ENCODE results near the gene C11orf16.

The C11orf16 gene

DNA sequence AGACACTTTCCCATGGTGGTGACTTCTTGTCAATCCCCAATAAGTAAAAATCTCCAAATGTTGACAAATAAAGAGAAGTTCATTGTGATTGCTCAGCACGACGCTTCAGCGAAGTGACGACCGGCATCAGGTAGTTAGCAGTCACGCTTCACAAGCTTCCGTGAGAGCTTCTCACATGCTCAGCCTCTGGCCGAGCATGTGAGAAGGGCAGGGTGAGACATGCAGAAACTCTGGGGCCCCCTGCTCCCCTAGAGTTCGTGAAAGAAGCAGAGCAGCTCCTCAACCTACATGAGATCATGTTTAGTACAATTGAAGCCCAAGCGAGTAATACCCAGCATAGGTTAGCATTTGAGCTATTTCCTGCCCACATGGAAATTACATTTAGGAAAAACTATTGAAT is 4.4 kb upstream of the C11orf16 start:
- in situ Hi-C loops (cut with HindIII; ENCODE audit: low sequenced_read_pairs) = loop anchor here (5.0 kb wide), 1 partner anchor 105 kb away; no protein-coding TSS in a partner anchor

DNA sequence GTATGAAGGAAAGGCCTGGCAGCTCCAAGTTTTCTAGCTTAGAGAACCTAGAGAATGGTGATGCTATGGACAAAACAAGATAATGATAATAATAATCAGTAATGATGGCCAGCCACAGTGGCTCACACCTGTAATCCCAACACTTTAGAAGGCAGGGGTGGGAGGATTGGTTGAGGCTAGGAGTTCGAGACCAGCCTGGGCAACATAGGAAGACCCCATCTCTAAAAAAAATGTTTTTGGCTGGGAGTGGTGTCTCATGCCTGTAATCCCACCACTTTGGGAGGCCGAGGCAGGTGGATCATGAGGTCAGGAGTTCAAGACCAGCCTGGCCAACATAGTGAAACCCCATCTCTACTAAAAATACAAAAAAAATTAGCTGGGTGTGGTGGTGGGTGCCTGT is 3.0 kb upstream of the C11orf16 start:
- in situ Hi-C loops (cut with HindIII; ENCODE audit: low sequenced_read_pairs) = loop anchor here (5.0 kb wide), 1 partner anchor 103 kb away; no protein-coding TSS in a partner anchor

DNA sequence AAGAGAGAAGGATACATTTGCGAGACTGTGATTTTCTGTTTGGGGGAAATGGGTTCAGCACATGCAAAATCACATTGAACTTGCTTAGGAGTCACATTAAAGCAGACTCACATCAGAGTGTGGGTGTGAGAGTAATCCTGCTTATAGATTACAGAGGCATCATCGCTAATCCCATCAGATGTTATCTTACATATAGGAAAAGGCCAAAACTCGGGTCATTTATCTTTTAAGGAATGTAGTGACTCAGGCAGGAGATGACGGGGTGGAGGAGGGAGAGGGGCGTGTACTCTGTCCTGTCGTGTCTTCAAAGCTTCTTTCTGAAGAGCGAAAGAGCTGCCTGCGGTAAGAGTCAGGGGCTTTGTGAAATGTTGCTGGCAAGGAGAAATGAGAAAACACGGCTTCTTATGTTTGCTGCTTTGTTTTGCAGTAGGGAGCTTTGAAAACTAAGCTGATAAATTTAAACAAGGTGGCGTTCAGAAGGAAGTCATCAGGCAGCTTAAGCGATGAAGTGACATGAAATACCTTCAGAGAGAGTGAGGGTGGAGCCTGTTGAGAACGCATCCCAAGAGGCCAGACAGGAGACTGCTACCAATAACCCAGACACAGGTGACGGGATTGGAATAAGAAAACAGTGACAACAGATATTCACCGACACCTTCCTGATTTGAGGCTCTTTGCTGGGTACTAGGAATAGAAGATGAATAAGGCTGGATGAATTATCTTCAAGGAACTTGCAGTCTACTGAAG is 2.2 kb upstream of the C11orf16 start:
- in situ Hi-C loops (cut with HindIII; ENCODE audit: low sequenced_read_pairs) = loop anchor here (5.0 kb wide), 1 partner anchor 103 kb away; no protein-coding TSS in a partner anchor

DNA sequence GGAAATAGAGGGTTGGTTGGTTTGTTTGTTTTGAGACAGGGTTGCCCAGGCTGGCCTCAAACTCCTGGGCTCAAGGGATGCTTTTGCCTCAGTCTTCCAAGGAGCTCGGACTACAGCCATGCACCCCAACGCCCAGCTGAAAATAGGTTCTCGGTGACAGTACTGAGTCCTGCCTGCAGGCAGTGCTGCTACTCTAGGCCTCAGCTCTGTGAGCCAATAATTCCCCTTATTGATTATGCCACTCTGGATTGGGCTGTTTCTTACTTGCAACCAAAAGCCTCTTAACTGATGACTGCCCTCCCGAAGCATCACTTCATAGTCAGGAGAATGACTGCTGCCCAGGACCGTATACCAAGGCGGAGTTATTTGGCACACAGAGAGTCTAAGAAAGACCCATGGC is 1.2 kb upstream of the C11orf16 start:
- in situ Hi-C loops (cut with HindIII; ENCODE audit: low sequenced_read_pairs) = no loop called here

DNA sequence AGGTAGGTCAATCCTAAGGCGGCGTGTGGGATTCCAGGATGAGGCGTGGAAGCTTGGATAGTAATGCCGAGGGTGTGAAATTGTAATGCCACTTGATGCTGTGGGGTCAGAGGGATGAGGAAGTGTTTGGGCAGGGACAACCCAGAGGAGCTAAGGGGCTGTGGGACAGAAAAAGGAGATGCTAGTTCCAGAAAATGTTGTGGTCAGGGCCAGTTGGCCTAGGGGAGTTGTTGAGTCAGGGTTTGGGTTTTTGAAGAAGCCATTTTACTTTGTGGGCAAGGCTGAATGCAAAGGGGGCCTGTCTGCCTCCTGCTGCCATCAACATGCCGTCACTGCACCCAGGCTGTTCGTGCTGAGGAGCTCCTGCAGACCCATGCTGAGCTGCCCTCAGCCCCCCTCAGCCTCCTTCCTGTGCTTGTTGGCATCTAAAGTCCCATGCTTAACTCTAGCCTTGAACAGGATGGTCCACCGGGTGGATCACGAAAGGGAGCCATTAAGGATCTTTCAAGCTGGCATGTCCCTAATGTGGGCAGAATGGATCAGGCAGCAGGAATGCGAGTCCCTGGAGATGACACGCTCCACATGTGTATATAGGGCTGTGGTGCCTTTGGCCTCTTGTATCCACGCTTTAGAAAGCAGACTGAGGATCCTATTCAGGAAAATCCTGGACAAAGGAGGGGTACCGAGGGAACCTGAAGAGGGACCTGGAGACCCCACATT is 2.1 kb downstream of the C11orf16 start:
- in situ Hi-C loops (cut with HindIII; ENCODE audit: low sequenced_read_pairs) = no loop called here

DNA sequence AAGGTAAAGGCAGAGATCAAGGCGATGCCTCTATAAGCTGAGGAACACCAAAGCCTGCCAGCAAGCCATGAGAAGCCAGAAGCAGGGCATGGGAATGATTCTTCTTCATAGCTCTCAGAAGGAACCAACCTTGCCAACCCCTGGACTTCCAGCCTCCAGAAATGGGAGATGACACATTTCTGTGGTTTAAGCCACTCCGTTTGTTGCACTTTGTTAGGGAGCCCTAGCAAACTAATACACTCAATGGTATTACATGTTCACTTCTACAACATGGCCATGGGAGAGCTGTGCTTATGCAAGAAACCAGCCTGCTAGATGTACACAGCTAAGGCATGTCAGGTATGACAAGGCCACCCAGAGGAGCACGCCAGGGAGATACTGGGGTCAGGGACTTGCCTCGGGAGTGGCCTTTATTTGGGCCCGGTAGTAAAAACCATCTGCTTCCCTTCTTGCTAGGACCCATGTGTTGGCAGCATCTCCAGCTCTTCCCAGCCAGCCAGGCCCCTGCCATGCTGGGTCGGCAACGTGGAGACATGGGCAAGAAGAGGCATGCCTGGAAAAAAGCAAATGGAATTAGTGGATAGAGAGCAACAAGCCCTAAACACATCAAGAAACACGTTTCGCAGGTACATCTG is 3.6 kb downstream of the C11orf16 start:
- in situ Hi-C loops (cut with HindIII; ENCODE audit: low sequenced_read_pairs) = no loop called here

DNA sequence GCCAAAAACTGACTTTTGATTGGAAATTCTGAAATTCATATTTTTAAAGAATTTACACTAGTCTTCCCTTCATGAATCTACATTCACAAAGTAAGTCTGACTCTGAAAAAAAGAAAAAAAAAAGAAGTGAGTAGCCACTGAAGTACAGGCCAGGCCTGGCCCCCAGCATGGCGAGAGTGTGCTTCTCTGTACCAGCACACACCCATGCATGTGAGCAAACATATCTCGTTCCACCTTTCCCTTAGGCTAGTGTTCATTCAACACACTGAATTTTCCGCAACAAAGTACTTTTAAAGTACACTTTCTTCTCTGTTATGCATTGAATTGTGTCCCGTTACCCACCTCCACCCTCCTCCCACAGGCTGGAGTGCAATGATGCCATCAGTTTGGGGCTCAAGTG is 4.5 kb downstream of the C11orf16 start:
- in situ Hi-C loops (cut with HindIII; ENCODE audit: low sequenced_read_pairs) = no loop called here

DNA sequence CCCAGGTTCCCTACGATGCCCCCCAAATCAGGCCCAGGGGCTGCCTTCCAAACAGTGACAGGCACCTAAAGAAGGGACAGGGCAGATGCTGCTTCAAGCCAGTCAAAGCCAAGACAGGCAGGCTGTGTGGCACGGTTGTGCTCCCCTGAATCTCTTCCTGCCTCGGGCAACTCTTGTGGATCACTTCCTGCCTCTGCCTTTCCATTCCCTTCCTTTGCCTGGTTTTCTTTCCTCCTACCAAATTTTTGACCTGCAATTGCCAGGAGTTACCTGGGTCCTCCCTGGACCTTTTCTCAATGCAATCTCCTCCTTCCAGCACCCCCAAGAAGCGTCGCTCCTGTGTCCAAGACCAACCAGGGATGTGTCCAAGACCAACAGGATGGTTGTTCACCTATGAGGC is 5.5 kb downstream of the C11orf16 start:
- in situ Hi-C loops (cut with HindIII; ENCODE audit: low sequenced_read_pairs) = no loop called here

DNA sequence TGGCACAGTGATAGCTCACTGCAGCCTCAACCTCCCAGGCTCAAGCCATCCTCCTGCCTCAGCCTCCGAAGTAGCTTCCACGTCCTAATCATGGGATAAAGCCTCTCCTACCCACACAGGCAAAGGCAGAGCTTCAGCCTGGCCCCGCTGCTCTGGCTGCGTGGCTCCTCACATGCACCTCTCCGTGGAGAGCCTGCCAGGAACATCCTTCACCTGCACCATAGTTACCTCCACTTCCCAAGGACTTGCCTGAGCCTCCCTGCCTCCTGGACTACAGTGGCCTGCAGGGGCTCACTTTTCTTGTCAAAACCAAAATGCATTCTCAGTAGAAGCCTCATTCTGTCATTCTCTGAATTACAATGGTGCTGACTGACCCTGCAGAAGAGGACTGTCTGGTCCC is 6.5 kb downstream of the C11orf16 start:
- in situ Hi-C loops (cut with HindIII; ENCODE audit: low sequenced_read_pairs) = no loop called here

DNA sequence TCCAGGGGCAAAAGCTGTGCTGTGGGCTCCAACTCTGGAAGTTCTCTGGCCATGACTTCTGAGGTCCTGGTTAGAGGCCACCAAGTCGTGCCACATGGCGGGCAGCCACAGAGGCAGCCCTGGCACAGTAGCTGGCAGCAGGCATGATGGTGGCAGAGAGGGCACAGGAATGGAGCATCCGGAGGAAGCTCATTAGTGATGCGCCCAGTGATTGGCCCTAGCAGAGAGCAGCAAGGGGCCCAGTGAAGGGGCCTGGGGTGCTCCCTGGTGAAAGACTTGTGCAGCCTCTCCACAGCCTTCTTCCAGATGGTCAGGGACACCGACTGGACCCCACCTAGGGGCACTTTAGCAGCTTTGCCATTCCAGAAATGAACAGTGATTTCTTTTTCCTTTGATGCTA is 7.0 kb downstream of the C11orf16 start:
- in situ Hi-C loops (cut with HindIII; ENCODE audit: low sequenced_read_pairs) = no loop called here

DNA sequence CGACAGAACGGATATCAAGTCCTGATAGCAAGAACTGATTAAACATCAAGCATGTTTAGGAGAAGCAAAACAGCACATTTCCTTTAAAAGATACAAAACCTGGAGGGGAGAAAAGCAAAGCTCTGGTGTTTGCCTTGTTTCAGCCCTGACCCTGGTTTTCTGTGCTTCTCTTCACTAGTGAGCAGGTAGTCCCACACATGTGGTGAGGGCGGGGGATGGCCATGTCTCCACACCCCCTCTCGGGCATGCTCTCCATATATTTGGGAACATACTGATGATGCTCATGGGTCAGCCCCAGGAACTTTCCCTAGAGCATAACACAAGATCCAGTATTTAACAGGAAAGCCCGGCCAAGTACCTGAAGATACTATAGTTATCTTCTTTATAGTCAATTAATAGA is 10.1 kb downstream of the C11orf16 start:
- in situ Hi-C loops (cut with HindIII; ENCODE audit: low sequenced_read_pairs) = no loop called here

DNA sequence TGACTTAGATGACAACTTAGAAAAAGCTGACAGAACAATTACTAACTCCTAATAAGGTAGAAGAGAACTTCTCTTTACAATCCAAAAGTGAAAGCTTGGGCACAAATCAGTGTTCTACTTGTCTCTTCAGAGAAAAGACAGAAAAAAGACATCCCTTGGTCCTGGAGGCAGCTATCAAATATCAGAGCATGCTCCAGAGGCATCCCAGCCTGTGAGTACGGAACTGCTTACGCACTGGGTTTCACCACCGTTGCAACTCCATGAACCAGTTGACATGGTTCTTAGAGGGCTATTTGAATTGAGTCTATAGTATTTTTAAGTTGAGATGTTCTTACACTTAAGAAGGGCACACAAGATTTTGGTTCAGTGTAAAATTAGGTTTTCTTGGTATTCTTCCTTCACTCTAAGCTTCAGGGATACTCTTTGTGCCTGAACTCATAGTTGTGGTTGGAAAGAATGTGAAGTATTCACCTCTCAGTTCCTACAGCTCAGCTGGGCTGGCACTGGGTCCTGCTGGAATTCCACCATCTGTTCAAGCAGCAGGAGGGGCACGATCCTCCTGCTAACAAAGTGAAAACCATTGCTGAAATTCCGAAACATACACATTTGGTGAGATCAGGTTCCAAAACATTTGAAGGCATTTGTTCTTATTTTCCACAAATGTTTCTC is 15.5 kb downstream of the C11orf16 start:
- in situ Hi-C loops (cut with HindIII; ENCODE audit: low sequenced_read_pairs) = no loop called here

DNA sequence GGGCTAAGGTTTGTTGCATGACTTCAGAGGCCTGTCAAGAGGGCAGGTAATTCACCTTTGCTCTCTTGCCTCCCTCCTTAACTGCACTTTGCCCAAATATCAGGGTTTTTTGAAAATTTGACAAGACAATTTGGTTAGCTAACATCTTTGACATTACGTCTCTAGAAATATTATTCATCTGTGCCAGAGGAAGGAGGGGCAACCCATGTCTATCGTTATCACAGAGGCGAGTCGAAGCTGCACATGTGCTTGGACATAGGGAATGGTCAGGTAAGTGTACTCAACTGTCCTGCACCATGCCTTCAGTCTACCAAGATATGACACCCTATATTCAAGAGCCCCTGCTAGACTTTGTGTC is 18.1 kb downstream of the C11orf16 start:
- in situ Hi-C loops (cut with HindIII; ENCODE audit: low sequenced_read_pairs) = no loop called here

DNA sequence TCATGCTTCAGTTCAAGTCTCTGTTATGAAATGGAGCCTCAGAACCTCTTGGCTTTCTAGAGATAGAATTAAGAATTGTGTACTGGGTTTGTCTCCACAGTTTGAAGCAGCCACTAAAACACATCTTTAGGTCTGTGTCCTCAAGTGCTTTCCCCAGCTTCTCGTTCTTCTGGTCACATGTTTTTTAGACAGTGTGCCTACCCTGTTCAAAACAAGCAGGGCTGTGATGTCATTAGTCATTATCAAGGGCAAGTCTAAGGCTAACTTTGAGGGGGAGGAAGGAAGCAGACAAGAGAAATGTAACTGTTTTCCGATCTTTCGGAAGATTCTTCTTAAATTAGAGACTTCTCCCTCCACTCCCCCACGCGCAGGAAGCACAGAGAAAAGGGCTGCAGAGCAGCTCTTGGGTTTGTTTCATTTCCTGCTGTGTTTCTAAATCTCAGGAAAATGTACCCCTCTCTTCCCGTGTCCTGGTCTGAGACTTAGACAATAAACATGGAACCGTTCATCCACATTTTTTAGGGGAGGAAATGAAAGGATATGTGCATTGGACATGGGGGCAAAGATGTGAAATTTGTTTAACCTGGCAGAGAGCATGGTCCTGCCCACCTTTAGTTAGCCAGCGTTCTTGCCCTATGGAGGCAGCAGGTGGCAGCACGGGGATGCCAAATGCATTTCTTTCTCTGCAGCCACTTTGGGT is 18.6 kb downstream of the C11orf16 start:
- in situ Hi-C loops (cut with HindIII; ENCODE audit: low sequenced_read_pairs) = no loop called here

DNA sequence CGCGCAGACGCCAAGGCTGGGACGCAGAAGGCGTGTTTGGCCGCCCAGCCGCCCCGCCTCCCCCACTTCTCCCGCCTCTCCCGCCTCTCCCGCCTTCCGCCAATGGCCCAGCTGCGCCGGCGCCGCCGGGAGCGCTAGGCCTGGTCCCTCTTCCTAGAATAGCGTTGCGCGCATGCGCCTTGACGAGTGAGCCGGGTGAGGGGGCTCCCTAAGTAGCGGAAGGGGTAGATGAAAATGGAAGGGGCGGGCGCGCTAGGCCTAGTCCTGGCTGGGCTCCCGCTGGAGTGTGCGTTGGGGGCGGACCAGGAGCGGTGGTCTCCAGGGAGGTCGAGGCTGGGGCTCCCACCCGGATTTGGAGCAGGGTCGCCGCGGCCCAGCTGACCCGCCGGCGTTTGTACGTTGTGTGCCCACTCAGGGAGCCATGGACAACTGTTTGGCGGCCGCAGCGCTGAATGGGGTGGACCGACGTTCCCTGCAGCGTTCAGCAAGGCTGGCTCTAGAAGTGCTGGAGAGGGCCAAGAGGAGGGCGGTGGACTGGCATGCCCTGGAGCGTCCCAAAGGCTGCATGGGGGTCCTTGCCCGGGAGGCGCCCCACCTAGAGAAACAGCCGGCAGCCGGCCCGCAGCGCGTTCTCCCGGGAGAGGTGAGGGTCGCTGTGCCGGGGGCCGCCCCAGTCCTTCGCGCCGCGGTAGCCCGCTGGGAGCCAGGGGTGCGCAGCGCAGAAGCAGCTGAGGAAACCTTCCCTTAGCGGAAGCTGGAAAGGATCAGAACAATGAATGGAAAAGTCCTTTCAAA is 21.5 kb downstream of the C11orf16 start, which contains the start of gene AKIP1:
TSS of gene AKIP1 (plus strand) at position 161 of the 795 bp plus-strand sequence. CDS start at position 422, 261 bp downstream.
- in situ Hi-C loops (cut with HindIII; ENCODE audit: low sequenced_read_pairs) = no loop called here

DNA sequence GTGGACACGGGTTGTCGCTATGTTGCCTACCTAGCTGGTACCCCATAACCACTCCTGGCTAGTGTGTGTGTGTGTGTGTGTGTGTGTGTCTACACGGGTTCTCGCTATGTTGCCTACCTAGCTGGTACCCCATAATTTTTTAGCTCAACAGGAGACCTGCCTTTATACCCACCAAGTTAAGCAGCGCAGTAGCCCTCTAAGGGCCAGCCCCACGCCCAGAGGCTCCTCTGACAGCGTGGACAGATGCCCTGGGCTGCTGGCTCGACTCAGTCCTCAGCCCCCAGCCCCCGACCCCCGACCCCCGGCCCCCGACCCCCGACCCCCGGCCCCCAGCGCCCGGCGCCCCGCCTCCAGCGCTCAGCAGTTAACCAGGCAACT is 22.1 kb downstream of the C11orf16 start:
- in situ Hi-C loops (cut with HindIII; ENCODE audit: low sequenced_read_pairs) = no loop called here

DNA sequence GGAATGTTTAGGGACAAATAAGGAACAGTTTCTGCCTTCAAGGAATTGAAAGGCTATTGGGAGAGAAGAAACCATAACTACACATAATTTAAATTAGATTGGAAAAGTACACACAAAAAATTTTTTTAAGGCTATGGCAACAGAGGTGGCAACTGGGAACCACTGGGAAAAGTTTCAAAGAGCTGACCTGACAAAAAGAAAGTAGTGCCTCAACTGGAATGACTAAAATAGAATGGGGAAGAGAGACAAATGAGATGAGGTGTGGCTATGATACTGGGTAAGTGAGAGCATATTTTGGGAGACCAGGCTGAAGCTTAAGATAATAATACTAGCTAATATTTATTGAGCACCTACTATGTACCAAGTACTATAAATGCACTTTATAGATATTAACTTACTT is 24.6 kb downstream of the C11orf16 start:
- in situ Hi-C loops (cut with HindIII; ENCODE audit: low sequenced_read_pairs) = no loop called here

DNA sequence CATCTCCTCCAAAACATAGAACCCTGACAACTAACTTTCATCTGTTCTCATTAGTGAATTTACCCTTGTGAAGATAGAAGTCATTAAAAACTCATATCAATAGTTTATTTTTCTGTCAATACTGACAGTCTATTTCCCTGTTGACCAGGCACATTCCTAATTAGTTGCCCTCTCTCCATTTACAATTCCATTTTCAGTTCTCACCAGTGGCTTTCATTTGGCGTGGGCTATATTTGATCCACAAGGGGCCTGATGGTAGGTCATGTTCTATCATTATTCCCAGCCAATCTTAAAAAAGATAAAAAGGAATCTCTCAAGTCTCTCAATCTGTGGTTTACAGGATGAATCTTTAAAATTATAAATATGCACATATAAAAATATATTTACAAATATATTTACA is 25.6 kb downstream of the C11orf16 start:
- in situ Hi-C loops (cut with HindIII; ENCODE audit: low sequenced_read_pairs) = no loop called here

DNA sequence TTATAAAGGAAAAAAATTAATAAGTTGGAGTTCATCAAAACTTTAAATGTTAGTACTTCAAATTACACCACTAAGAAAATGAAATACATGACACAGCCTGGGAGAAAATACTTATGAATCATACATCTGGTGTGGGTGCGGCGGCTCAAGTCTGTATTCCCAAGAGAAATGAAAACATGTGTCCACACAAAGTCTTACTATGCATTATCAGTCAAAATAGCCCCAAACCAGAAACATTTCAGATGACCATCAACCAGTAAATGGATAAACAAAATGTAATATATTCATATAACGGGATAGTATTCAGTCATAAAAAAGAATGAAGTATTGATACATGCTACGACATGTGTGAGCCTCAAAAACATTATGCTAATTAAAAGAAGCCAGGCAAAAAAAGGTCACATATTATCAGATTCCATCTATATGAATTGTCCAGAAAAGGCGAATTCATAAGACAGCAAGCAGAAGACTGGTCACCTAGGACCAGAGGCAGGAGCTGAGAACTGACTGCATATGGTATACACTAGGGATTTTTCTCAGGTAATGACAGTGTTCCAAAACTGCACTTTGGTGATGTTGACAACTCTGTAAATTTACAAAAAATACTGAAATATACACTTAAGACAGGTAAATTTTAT is 27.1 kb downstream of the C11orf16 start:
- in situ Hi-C loops (cut with HindIII; ENCODE audit: low sequenced_read_pairs) = no loop called here
